Upper lobe of right lung (tissue), 1 donor: ENCODE measurements around the gene LAMB3. TPM values are rescaled to one million over a fixed set of nuclear protein-coding genes. Genes with fewer than 3 reads are reported as not detected.

Experiments
- ATAC-seq: fragments of 200-7000 bp; cut with Tn5 transposase; one replicate; pipeline ENCODE4 v1.9.1; 2020; ENCODE audit warnings: mild to moderate bottlenecking, moderate library complexity
- DNase-seq: peaks from one replicate; pipeline ENCODE4 v3.0.0-alpha.2; 2020
- H3K27ac ChIP-seq: fragments of 200-600 bp; one replicate; pipeline ENCODE4 v1.8.0; 2022
- H3K27me3 ChIP-seq: fragments of 200-600 bp; one replicate; pipeline ENCODE4 v1.8.0; 2022; ENCODE audit warnings: mild to moderate bottlenecking
- H3K36me3 ChIP-seq: fragments of 200-600 bp; one replicate; pipeline ENCODE4 v1.8.0; 2022
- H3K4me1 ChIP-seq: fragments of 200-600 bp; one replicate; pipeline ENCODE4 v1.8.0; 2022
- H3K4me3 ChIP-seq: fragments of 200-600 bp; one replicate; pipeline ENCODE4 v1.8.0; 2022; ENCODE audit warnings: mild to moderate bottlenecking
- H3K9me3 ChIP-seq: fragments of 200-600 bp; one replicate; pipeline ENCODE4 v1.8.0; 2022
- intact Hi-C: fragments of 100-400 bp; cut with DNase I; formaldehyde crosslinking; loops from one replicate; pipeline ENCODE4 v1.11.0; 2022
- total RNA-seq: library from RNA; stranded (reverse); fragmentation: NEBNext Ultra II Directional; extraction: Animal tissue kit (Norgen Biotek cat#: 25700); gene quantifications from one replicate; pipeline ENCODE4 v1.2.1, GENCODE V29; 2021
- TF ChIP-seq, protein P1 (sequence below): fragments of 200-600 bp; IDR thresholded peaks from one replicate; pipeline ENCODE4 v1.8.0; 2022; ENCODE audit warnings: antibody characterized with exemption
- donor health status: DM: no; HTN: yes; CAD: no; lungs with severe emphysema.

LAMB3 gene
- total RNA-seq, 1 donor from 2014 or later, result 83.3 TPM

DNA sequence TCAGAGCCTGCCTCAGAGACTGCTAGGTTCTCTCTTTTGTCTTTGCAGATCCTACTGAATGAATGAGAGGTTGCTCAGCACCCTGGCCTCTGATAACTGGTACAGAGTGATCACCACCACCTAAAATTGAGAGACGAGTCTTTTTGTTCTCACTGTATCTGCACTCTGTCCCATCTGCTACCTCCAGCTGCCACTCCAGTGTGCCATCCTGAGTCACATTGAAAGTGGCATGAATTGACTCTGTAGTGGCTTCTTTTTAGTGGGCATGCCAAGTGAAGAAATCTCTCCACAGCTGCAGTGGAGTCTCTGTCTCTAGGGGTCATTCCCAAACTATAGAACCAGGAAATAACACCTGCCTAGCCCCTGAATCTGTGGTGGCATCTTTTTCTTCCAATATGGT is 54.0 kb downstream of the LAMB3 start:
- DNase-seq, result no peak
- H3K27ac ChIP-seq, result no peak overlapping the region
- H3K9me3 ChIP-seq, result no peaks in the 10 kb centered on the region
- no peak for ATAC-seq
- no peaks in the 10 kb centered on the region for H3K36me3 ChIP-seq
- no peaks in the 10 kb centered on the region for H3K4me1 ChIP-seq
- intact Hi-C loops, result no loop called here
- H3K4me3 ChIP-seq, result no peak overlapping the region
- TF ChIP-seq, protein P1, sequence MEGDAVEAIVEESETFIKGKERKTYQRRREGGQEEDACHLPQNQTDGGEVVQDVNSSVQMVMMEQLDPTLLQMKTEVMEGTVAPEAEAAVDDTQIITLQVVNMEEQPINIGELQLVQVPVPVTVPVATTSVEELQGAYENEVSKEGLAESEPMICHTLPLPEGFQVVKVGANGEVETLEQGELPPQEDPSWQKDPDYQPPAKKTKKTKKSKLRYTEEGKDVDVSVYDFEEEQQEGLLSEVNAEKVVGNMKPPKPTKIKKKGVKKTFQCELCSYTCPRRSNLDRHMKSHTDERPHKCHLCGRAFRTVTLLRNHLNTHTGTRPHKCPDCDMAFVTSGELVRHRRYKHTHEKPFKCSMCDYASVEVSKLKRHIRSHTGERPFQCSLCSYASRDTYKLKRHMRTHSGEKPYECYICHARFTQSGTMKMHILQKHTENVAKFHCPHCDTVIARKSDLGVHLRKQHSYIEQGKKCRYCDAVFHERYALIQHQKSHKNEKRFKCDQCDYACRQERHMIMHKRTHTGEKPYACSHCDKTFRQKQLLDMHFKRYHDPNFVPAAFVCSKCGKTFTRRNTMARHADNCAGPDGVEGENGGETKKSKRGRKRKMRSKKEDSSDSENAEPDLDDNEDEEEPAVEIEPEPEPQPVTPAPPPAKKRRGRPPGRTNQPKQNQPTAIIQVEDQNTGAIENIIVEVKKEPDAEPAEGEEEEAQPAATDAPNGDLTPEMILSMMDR, result no peak
- peaks cover 3% of the 10 kb centered on the region for H3K27me3 ChIP-seq

DNA sequence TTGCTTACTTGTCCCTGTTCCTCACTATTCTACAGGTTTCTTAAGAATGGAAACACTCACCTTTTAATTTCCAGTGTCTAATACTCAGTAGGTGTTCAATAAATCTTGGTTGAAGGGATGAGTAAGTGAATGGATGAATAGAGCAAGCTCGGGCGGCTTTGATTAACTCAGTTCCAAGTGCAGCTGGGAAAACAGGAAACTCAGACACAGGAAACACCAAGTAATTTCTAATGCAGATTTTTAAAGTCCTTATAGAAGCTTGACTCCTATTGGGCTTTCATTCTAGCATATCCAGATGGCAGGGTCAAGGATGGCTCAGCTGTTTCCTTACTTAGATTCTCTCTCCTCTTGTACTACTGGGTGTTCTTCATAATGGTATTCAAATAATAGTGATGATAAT is 54.7 kb downstream of the LAMB3 start:
- Histone ChIP-seq H3K27ac (no peak overlapping the region), H3K27me3 (peaks cover 5% of the 10 kb centered on the region), H3K36me3 (no peaks in the 10 kb centered on the region), H3K9me3 (no peaks in the 10 kb centered on the region), H3K4me1 (no peaks in the 10 kb centered on the region), H3K4me3 (no peak overlapping the region)
- DNase-seq (no peak), ATAC-seq (no peak)
- intact Hi-C loops, result no loop called here
- TF ChIP-seq, protein P1, result no peak

DNA sequence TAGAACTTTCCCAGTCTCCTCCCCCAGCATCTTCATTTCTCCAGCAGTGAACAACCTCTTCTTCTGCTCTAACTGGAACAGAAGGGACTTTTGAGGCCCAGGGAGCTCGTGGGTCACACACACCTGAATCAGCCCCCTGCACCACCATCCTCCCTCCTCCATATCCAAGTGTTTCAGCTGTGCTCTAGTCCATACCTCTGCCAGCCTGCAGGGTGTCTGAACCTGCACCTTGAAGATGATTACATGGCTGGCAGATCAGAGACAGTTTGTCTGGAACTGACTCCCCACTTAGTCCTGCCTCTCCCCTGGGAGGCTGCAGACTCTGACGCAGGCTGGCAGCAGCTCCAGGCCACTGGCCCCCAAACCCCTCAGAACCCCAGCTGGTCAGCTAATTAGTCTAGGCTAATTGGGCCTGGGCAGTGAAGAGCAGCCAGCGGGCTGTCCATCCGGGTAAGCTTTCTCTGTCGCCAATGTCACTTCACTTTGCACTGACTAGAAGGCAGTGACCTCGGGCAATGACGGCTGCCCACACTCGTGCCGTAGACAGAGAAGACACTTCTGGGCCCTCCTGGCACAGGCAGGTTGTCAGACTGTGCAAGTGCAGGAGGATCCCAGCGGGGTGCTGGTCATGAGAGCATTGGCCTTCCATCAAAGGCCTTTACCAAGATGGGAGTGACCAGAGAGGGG is 56.5 kb downstream of the LAMB3 start:
- ATAC-seq (no peak), DNase-seq (no peak)
- Histone ChIP-seq H3K4me3 (no peak overlapping the region), H3K27ac (no peak overlapping the region), H3K27me3 (peaks cover 5% of the 10 kb centered on the region), H3K4me1 (no peaks in the 10 kb centered on the region), H3K36me3 (no peaks in the 10 kb centered on the region), H3K9me3 (no peaks in the 10 kb centered on the region)
- intact Hi-C loops, result no loop called here
- TF ChIP-seq, protein P1, result no peak

DNA sequence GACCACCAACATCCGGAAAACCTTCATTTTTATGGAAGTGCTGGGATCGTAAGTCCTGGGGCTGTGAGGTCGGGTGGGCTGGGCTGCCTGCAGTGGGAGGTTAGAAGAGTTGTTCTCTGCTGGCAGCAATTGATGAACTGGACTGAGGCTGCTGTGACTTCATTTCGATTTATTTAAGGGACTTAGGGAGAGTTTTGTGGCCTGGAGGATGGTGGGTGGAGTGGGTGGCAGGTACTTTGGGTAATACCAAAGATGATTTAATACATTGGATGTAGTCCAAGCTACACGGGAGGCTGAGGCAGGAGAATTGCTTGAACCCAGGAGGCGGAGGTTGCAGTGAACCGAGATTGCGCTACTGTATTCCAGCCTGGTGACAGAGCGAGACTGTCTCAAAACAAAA is 57.2 kb downstream of the LAMB3 start:
- DNase-seq, result no peak
- H3K4me3 ChIP-seq, result no peak overlapping the region
- ATAC-seq, result no peak
- H3K9me3 ChIP-seq, result no peaks in the 10 kb centered on the region
- no peak overlapping the region for H3K27ac ChIP-seq
- intact Hi-C loops, result no loop called here
- H3K27me3 ChIP-seq, result peaks cover 5% of the 10 kb centered on the region
- no peaks in the 10 kb centered on the region for H3K36me3 ChIP-seq
- no peaks in the 10 kb centered on the region for H3K4me1 ChIP-seq
- TF ChIP-seq, protein P1, result no peak

DNA sequence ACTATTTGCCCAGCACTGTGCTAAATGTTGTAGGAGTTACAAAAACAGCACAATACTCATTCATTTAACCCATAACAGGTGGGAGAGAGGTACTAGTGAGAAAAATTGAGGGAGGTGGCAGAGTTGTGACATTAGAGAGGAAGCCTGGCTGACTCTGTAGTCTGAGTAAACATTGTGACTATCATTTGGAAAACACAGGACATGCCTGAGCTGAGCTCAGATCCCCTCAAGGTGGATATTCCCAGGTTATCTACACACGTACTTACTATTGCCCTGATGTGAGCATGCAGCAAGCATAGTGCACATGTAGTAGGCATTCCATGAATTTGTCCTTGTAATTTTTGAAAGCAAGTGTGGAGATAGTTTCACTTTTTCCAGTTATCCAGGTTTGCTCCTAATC is 57.8 kb downstream of the LAMB3 start:
- no peak for ATAC-seq
- no peaks in the 10 kb centered on the region for H3K9me3 ChIP-seq
- TF ChIP-seq, protein P1, result no peak
- no peak for DNase-seq
- no peaks in the 10 kb centered on the region for H3K36me3 ChIP-seq
- intact Hi-C loops, result no loop called here
- H3K4me1 ChIP-seq, result no peaks in the 10 kb centered on the region
- H3K27me3 ChIP-seq, result peaks cover 5% of the 10 kb centered on the region
- H3K4me3 ChIP-seq, result no peak overlapping the region
- no peak overlapping the region for H3K27ac ChIP-seq

DNA sequence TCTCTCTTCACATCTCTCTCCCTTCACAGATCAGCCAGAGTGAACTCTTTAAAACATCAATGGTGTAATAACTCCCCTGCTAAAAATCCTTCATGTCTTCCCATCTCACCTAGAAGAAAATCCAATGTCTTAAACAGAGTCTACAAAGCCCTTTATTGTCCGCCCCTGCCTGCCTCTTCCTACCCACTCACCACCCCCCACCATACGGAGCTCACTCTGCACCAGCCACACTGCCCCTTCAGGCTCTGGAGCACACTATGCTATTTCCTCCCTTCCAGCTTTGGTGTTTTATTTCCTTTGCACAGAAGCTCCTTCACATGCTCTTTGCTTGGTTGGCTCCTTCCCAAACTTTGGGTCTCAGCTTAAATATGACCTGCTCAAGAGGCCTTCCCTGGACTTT is 58.5 kb downstream of the LAMB3 start:
- ATAC-seq, result no peak

More for the DNA sequence above, 58.5 kb downstream of the LAMB3 start:
- Histone ChIP-seq H3K27me3 (peaks cover 5% of the 10 kb centered on the region), H3K4me1 (no peaks in the 10 kb centered on the region), H3K9me3 (no peaks in the 10 kb centered on the region), H3K36me3 (no peaks in the 10 kb centered on the region), H3K27ac (no peak overlapping the region), H3K4me3 (no peak overlapping the region)
- TF ChIP-seq, protein P1, result no peak
- intact Hi-C loops, result no loop called here
- DNase-seq, result no peak
